ENCODE data around the gene STX4. TPM values are rescaled to one million over a fixed set of nuclear protein-coding genes. Genes with fewer than 3 reads are reported as not detected.

STX4 gene
- polyA plus RNA-seq, 2 of the 4 experiments (the other 2 are of a cell fraction): 39.7 to 73.9 TPM

GRCh38 chr16:30983898-30984610 is 49.3 kb upstream of the STX4 start:
- Histone ChIP-seq H3K4me1 (peaks cover 13% of the 10 kb centered on the region), H3K9me3 (no peaks in the 10 kb centered on the region), H3K4me3 (no peak overlapping the region), H3K27ac (no peak overlapping the region), H3K4me2 (no peak overlapping the region)
- ChIA-PET CTCF (interaction anchor here (0.6 to 7.8 kb wide), 68 partner anchors 9 to 885 kb away, joined by 3 to 97 read pairs (median 6); partner anchors contain the start of genes PRSS53, PYCARD, SETD1A and STX4), POLR2A (interaction anchor here (0.7 to 2.0 kb wide), 4 partner anchors 15 to 159 kb away, joined by 3 to 11 read pairs (median 5); no protein-coding TSS in a partner anchor)
- TF ChIP-seq, protein P1, sequence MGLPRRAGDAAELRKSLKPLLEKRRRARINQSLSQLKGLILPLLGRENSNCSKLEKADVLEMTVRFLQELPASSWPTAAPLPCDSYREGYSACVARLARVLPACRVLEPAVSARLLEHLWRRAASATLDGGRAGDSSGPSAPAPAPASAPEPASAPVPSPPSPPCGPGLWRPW (IDR thresholded peaks at IDR 0.05): no peak
- TF ChIP-seq MYC (IDR thresholded peaks at IDR 0.05; ENCODE audit: borderline replicate concordance, low read length) (no peak), SMC3 (IDR thresholded peaks at IDR 0.05) (no peak), RARB (CRISPR knock-in tag; IDR thresholded peaks at IDR 0.05) (no peak), EP300 (IDR thresholded peaks at IDR 0.05) (no peak), ZC3H11A (IDR thresholded peaks at IDR 0.05) (no peak), GATA3 (IDR thresholded peaks at IDR 0.05; ENCODE audit: borderline replicate concordance) (no peak), KDM5A (IDR thresholded peaks at IDR 0.05) (no peak), NFE2L2 (conservative IDR thresholded peaks at IDR 0.05; ENCODE audit: low read length) (no peak), ATOH8 (CRISPR knock-in tag; IDR thresholded peaks at IDR 0.05; ENCODE audit: low read depth) (no peak)
- TF ChIP-seq, protein P2, sequence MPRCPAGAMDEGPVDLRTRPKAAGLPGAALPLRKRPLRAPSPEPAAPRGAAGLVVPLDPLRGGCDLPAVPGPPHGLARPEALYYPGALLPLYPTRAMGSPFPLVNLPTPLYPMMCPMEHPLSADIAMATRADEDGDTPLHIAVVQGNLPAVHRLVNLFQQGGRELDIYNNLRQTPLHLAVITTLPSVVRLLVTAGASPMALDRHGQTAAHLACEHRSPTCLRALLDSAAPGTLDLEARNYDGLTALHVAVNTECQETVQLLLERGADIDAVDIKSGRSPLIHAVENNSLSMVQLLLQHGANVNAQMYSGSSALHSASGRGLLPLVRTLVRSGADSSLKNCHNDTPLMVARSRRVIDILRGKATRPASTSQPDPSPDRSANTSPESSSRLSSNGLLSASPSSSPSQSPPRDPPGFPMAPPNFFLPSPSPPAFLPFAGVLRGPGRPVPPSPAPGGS (IDR thresholded peaks at IDR 0.05): no peak
- ATAC-seq: peak in 1 of 2 experiments; percentile 2; a peak in 3 of 6 replicates
- no peak for FAIRE-seq
- WGBS (ENCODE audit: missing lambda C conversion rate): 93% methylated on average over 12 of the region's 14 CpGs
- no peak for DNase-seq (ENCODE audit: low read depth in 1 of 2, low spot score in 1 of 2)

DNA sequence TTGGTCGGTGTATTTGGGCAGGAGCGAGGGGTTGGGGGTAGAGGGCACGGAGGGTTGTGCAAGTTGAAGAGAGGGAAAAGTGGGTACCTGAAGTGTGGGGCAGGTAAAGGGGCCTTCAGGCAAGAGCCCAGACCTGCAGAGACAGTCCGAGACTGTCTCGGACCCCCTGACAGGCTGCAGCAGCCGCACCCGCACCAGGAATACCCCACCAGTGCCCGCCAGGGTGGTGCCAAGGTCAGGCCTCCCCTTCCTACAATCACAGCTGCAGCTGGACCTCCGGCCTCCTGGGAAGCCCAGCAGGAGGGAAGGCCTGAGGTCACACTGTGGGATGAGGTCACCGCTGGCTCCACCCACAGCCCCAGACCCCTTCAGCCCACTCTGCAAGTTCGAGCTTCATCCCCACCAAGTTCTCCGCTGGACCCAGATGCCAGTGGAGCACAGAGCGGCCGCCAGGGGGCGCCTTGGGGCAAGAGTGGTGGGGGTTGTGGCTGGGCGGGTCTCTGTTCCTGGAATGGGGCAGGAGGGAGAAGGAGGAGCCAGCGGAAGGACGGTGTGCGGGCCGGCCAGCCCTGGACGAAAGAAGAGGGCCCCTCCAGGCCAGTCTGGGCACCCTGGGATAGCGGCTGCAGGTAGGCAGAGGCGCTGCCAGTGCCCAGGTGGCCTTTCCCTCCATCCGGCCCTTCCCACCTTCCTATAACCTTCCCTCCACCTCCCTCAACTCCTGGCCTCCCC is 48.5 kb upstream of the STX4 start, which contains the start of gene HSD3B7:
Gene HSD3B7 (plus strand): TSS at position 539 of the 732 bp plus-strand sequence. CDS start 452 bp downstream, outside the sequence.
- peak within 1 kb of the TSS; percentile 84 to 88 for H3K27ac ChIP-seq
- POLR2A ChIA-PET: interaction anchor here (0.7 to 2.0 kb wide), 7 partner anchors 12 to 158 kb away, joined by 3 to 11 read pairs (median 6); partner anchors contain the start of genes ZNF646 and ZNF668
- no peak for TF ChIP-seq PHF8 (IDR thresholded peaks at IDR 0.05; ENCODE audit: borderline replicate concordance, low read depth)
- TF ChIP-seq FOSL2 (IDR thresholded peaks at IDR 0.05): no peak
- TF ChIP-seq FOSL2 (CRISPR knock-in tag; IDR thresholded peaks at IDR 0.05): 0 out of 2 replicates have a peak, but pooled peaks have one; percentile 23
- TF ChIP-seq USF2 (IDR thresholded peaks at IDR 0.05): no peak
- TF ChIP-seq JUN (IDR thresholded peaks at IDR 0.05): 0 out of 5 replicates have a peak, but pooled peaks of 1 of the 2 experiments have one; percentile 18
- peak; percentile 52 for TF ChIP-seq MAX (IDR thresholded peaks at IDR 0.05)
- TF ChIP-seq, protein P3, sequence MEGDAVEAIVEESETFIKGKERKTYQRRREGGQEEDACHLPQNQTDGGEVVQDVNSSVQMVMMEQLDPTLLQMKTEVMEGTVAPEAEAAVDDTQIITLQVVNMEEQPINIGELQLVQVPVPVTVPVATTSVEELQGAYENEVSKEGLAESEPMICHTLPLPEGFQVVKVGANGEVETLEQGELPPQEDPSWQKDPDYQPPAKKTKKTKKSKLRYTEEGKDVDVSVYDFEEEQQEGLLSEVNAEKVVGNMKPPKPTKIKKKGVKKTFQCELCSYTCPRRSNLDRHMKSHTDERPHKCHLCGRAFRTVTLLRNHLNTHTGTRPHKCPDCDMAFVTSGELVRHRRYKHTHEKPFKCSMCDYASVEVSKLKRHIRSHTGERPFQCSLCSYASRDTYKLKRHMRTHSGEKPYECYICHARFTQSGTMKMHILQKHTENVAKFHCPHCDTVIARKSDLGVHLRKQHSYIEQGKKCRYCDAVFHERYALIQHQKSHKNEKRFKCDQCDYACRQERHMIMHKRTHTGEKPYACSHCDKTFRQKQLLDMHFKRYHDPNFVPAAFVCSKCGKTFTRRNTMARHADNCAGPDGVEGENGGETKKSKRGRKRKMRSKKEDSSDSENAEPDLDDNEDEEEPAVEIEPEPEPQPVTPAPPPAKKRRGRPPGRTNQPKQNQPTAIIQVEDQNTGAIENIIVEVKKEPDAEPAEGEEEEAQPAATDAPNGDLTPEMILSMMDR (IDR thresholded peaks at IDR 0.05): peak; percentile 86
- 0 out of 2 replicates have a peak, but pooled peaks have one; percentile 83 for TF ChIP-seq MAZ (IDR thresholded peaks at IDR 0.05; ENCODE audit: borderline replicate concordance, low read depth, low read length)
- no peak for TF ChIP-seq REST (IDR thresholded peaks at IDR 0.05)
- no peak for TF ChIP-seq POLR2AphosphoS2 (conservative IDR thresholded peaks at IDR 0.05; ENCODE audit: low read length)
- no peak for TF ChIP-seq ZC3H11A (IDR thresholded peaks at IDR 0.05)
- peak; percentile 97 for TF ChIP-seq SMC3 (IDR thresholded peaks at IDR 0.05)
- peak; percentile 21; the same call in 1 of the 2 replicates for TF ChIP-seq POLR2A (IDR thresholded peaks at IDR 0.05; ENCODE audit: low read length)
- TF ChIP-seq PBX3 (IDR thresholded peaks at IDR 0.05): peak; percentile 55; the same call in 1 of the 2 replicates
- no peak for TF ChIP-seq KDM1A (IDR thresholded peaks at IDR 0.05; ENCODE audit: low read depth)

More for the DNA sequence above, 48.5 kb upstream of the STX4 start, which contains the start of gene HSD3B7:
- WGBS (ENCODE audit: missing lambda C conversion rate): 29% methylated on average over 22 of the region's 24 CpGs
- Histone ChIP-seq H3K4me3 (peak within 1 kb of the TSS; percentile 46), H3K9me3 (no peaks in the 10 kb centered on the region), H3K4me1 (peaks cover 13% of the 10 kb centered on the region), H3K4me2 (peak within 1 kb of the TSS; percentile 89)
- FAIRE-seq (no peak), ATAC-seq (peak; percentile 75 to 92), DNase-seq (ENCODE audit: low read depth in 1 of 2, low spot score in 1 of 2) (peak; percentile 80 to 95)
- CTCF ChIA-PET: interaction anchor here (0.6 to 7.8 kb wide), 67 partner anchors 7 to 883 kb away, joined by 3 to 97 read pairs (median 6); partner anchors contain the start of genes PRSS53, PYCARD, SETD1A and STX4

Measured in A549 (cell line).